SU-DHL-6 (cell line): ENCODE data around the gene HADH.

Source experiments
- H2AFZ ChIP-seq: fragments of 200-600 bp; sonication (generic); 2 replicates; pipeline ENCODE4 v1.6.1; 2014; ENCODE audit warnings: low read depth, mild to moderate bottlenecking, moderate library complexity, mixed read lengths, antibody characterized with exemption, low read length; ENCODE audit not compliant: severe bottlenecking
- H3F3A ChIP-seq: fragments of 200-600 bp; shearing (Covaris generic); 2 replicates; pipeline ENCODE4 v1.6.0; 2016; ENCODE audit warnings: antibody characterized with exemption, mild to moderate bottlenecking; ENCODE audit not compliant: insufficient read depth
- H3K27ac ChIP-seq: fragments of 200-600 bp; sonication (generic); 2 replicates; pipeline ENCODE4 v1.5.1; 2016; ENCODE audit warnings: low read depth, mild to moderate bottlenecking, low read length, moderate library complexity, mixed read lengths
- H3K27me3 ChIP-seq: fragments of 200-600 bp; sonication (generic), shearing (Covaris generic); 2 replicates; pipeline ENCODE4 v1.6.0; 2014; ENCODE audit warnings: mild to moderate bottlenecking, low read length
- H3K36me3 ChIP-seq: fragments of 200-600 bp; sonication (generic); 2 replicates; pipeline ENCODE4 v1.6.1; 2014; ENCODE audit warnings: mild to moderate bottlenecking, low read length, mixed read lengths
- H3K4me2 ChIP-seq: fragments of 300-600, 200-600 bp; shearing (Covaris generic), sonication (generic); 2 replicates; pipeline ENCODE4 v1.6.0; 2014; ENCODE audit warnings: low read length, low read depth, mild to moderate bottlenecking; ENCODE audit not compliant: poor library complexity, severe bottlenecking
- H3K4me3 ChIP-seq: fragments of 200-600 bp; sonication (generic); 2 replicates; pipeline ENCODE4 v1.5.1; 2014; ENCODE audit warnings: antibody characterized with exemption, low read length, mild to moderate bottlenecking, mixed read lengths; ENCODE audit not compliant: insufficient read depth, poor library complexity, severe bottlenecking
- H3K79me2 ChIP-seq: fragments of 200-600 bp; sonication (generic); 2 replicates; pipeline ENCODE4 v1.6.1; 2014; ENCODE audit warnings: mild to moderate bottlenecking, low read length, moderate library complexity; ENCODE audit not compliant: insufficient read depth
- H3K9ac ChIP-seq: fragments of 200-600 bp; sonication (generic); 2 replicates; pipeline ENCODE4 v1.7.0; 2014; ENCODE audit warnings: mild to moderate bottlenecking, low read length
- H3K9me2 ChIP-seq: fragments of 200-600 bp; sonication (generic); replicated peaks from 2 replicates; pipeline ENCODE4 v1.6.1; 2014; ENCODE audit warnings: low read length; ENCODE audit not compliant: insufficient read depth
- H3K9me3 ChIP-seq: fragments of 200-600 bp; sonication (generic); 2 replicates; pipeline ENCODE4 v1.6.1; 2014; ENCODE audit warnings: low read length, mixed read lengths; ENCODE audit not compliant: insufficient read depth
- H4K20me1 ChIP-seq: fragments of 200-600 bp; sonication (generic); 2 replicates; pipeline ENCODE4 v1.6.1; 2014; ENCODE audit warnings: low read depth, mild to moderate bottlenecking, antibody characterized with exemption, low read length, moderate library complexity, mixed read lengths
- CTCF ChIP-seq: fragments of 200-600 bp; sonication (generic); IDR thresholded peaks from one replicate; pipeline ENCODE4 v1.5.1; 2017; ENCODE audit warnings: antibody characterized with exemption, mild to moderate bottlenecking, low read length, moderate library complexity; ENCODE audit not compliant: insufficient read depth, poor library complexity, severe bottlenecking
- EZH2phosphoT487 ChIP-seq: fragments of 200-600 bp; sonication (generic), shearing (Covaris generic); conservative IDR thresholded peaks from 2 replicates; pipeline ENCODE4 v1.6.1; 2018; ENCODE audit warnings: mild to moderate bottlenecking, antibody characterized with exemption, low read length, moderate library complexity, mixed read lengths

HADH gene

DNA sequence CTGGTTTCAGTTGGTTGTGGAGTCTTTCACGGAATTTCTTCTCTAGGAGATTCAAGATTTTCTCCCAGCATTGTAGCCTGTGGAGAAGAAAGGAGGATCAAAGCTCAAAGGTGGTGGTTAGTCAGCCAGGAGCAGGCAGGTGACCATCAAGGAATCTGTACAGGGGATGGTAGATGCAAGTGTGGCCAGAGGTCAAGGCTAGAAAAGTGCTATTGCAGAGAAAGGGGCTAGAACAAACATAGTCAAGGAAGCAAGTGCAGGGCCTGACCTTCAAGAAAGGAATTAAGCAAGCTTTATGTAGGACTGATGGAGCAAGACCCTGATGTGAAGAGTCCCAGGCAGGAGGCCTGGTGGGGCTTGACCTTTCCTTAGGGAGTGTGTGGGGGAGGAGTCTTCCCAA, 16.1 kb downstream of the HADH start:
- Histone ChIP-seq H3F3A (no peaks in the 10 kb centered on the region), H3K27ac (no peak overlapping the region), H3K4me3 (no peak overlapping the region), H3K27me3 (no peaks in the 10 kb centered on the region), H3K79me2 (peaks cover 35% of the 10 kb centered on the region; the same call in 1 of the 2 replicates), H3K9ac (no peak overlapping the region), H3K9me2 (no peaks in the 10 kb centered on the region), H4K20me1 (no peaks in the 10 kb centered on the region), H3K4me2 (no peak overlapping the region), H3K36me3 (no peaks in the 10 kb centered on the region), H2AFZ (no peak overlapping the region), H3K9me3 (no peaks in the 10 kb centered on the region)
- TF ChIP-seq EZH2phosphoT487 = no peak
- TF ChIP-seq CTCF = no peak

- Histone ChIP-seq H2AFZ (no peak overlapping the region), H4K20me1 (no peaks in the 10 kb centered on the region), H3K36me3 (no peaks in the 10 kb centered on the region), H3K27ac (no peak overlapping the region), H3K9ac (no peak overlapping the region), H3K4me2 (no peak overlapping the region), H3F3A (no peaks in the 10 kb centered on the region), H3K4me3 (no peak overlapping the region), H3K9me3 (no peaks in the 10 kb centered on the region), H3K27me3 (no peaks in the 10 kb centered on the region), H3K79me2 (peaks cover 31% of the 10 kb centered on the region; the same call in 1 of the 2 replicates), H3K9me2 (no peaks in the 10 kb centered on the region)
- TF ChIP-seq CTCF = no peak
- TF ChIP-seq EZH2phosphoT487 = no peak
Observed at GRCh38 chr4:108006361-108006760, 16.7 kb downstream of the HADH start.

DNA sequence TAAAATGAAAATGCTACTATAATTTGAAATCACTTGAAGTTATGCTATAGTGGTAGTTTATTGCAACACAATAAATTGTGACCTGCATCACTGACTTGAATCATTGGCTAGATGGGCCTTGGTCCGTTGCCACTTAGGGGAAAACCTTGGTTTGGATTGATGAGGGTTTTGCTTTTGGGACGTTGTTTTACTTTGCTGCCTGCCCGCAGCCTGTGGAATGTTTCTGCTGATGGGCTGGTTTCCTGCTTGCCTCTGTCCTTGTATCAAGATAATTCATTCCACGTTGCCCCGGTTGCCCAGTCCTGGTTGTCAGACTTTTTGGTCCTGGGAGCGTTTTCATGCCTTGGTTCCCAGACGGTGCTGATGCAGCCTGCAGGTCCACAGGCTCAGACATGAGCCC, 18.3 kb downstream of the HADH start:
- no peaks in the 10 kb centered on the region for H3K9me2 ChIP-seq
- no peaks in the 10 kb centered on the region for H4K20me1 ChIP-seq
- no peak overlapping the region for H3K9ac ChIP-seq
- H3K9me3 ChIP-seq = no peaks in the 10 kb centered on the region
- no peaks in the 10 kb centered on the region for H3K36me3 ChIP-seq
- no peak overlapping the region for H3K27ac ChIP-seq
- no peak overlapping the region for H3K4me3 ChIP-seq
- H2AFZ ChIP-seq = no peak overlapping the region
- no peaks in the 10 kb centered on the region for H3K27me3 ChIP-seq
- TF ChIP-seq CTCF = no peak
- peaks cover 31% of the 10 kb centered on the region; the same call in 1 of the 2 replicates for H3K79me2 ChIP-seq
- H3F3A ChIP-seq = no peaks in the 10 kb centered on the region
- H3K4me2 ChIP-seq = no peak overlapping the region
